Pancreas (tissue), 10 donors: ENCODE data around the gene TCFL5. TPM values are rescaled to one million over a fixed set of nuclear protein-coding genes. Genes with fewer than 3 reads are reported as not detected.
A peak's percentile ranks its signal among the peaks of the same experiment; 100 is the strongest.

ENCODE experiments used
- ATAC-seq, 4 donors: fragments of 200-7000 bp; cut with Tn5 transposase; one replicate each; pipeline versions ENCODE4 v1.8.0 to v1.9.1; 2020; ENCODE audit warnings: mild to moderate bottlenecking in 4 of 4, moderate library complexity in 4 of 4
- DNase-seq, 6 donors: peaks; one replicate each; pipeline ENCODE4 v3.0.0-alpha.2; 2020
- FAIRE-seq: peaks from 2 replicates; lab custom pipeline; 2012; peaks lifted over from hg19 to GRCh38; lab: Jason Lieb, UNC
- H3K27ac ChIP-seq, 4 donors: fragments of 200-600 bp; sonication (generic); 1 replicate in 3 of 4; 2 replicates in 1 of 4; pipeline versions ENCODE4 v1.5.0 to v1.8.0; 2020
- H3K27me3 ChIP-seq, 4 donors: fragments of 200-600 bp; one replicate each; pipeline ENCODE4 v1.8.0; 2021
- H3K36me3 ChIP-seq, 3 donors: fragments of 200-600 bp; sonication (generic) in 1 of 3; one replicate each; pipeline versions ENCODE4 v1.5.0 to v1.8.0; 2020 to 2021
- H3K4me1 ChIP-seq, 3 donors: fragments of 200-600 bp; one replicate each; pipeline ENCODE4 v1.8.0; 2021
- H3K4me3 ChIP-seq, 4 donors: fragments of 200-600 bp; sonication (generic) in 2 of 4; one replicate each; pipeline versions ENCODE4 v1.5.0 to v1.8.0; 2020 to 2021
- H3K9me3 ChIP-seq, 4 donors: fragments of 200-600 bp; one replicate each; pipeline ENCODE4 v1.8.0; 2021
- CTCF ChIP-seq, 4 donors: fragments of 200-600 bp; sonication (generic) in 3 of 4; IDR thresholded peaks; one replicate each; pipeline versions ENCODE4 v1.5.0 to v1.8.0; 2021; ENCODE audit warnings: antibody characterized with exemption in 4 of 4
- WGBS, 2 donors: extraction: QIAGEN DNeasy Blood & Tissue Kit; methylation state at CpG; one replicate each; pipeline ENCODE4 v1.1.7; 2013; 5-methylcytosine and 5-hydroxymethylcytosine counted together
- intact Hi-C, 3 donors: fragments of 100-400 bp; cut with DNase I; formaldehyde crosslinking; loops; one replicate each; pipeline versions ENCODE4 v1.11.1 to v1.14.2; 2022
- polyA plus RNA-seq, 2 donors: library from polyadenylated mRNA; stranded (reverse); fragments of 200-250 nt; gene quantifications; one replicate each; pipeline ENCODE4 v1.2.3, GENCODE V29; 2013
- total RNA-seq, 6 donors: library from RNA; stranded (reverse); fragmentation: NEBNext Ultra II Directional in 4 of 6; extraction: Animal tissue kit (Norgen Biotek cat#: 25700) in 4 of 6; gene quantifications; one replicate each; pipeline versions ENCODE4 v1.2.1 to v1.2.4, GENCODE V29; 2021 to 2023
- donor health status: healthy with polysubstance abuse.
- donor health status: DM: no; HTN: no; CAD: no; lungs with moderate emphysema.
- donor health status: DM: no; HTN: no; CAD: no.
- donor health status: control.
- donor health status: control.
- donor health status: Bipolar disorder and iron deficiency.
- donor health status: DM: yes; HTN: yes; CAD: no.
- donor health status: DM: no; HTN: no; CAD: no.
- donor health status: DM: no; HTN: no; CAD: no.
- donor health status: DM: yes; HTN: yes; CAD: no.

Gene TCFL5
- total and polyA plus RNA-seq, 8 donors, result 2.5 to 4.9 (median 4.0) TPM

GRCh38 chr20:62889411-62889810, 27.8 kb upstream of the TCFL5 start:
- TF ChIP-seq CTCF (IDR thresholded peaks at IDR 0.05), result no peak
- WGBS, 2 donors, result 92 to 95% methylated on average over 8 of the region's 8 CpGs
- ATAC-seq, result no peak
- Histone ChIP-seq H3K27ac (no peak overlapping the region), H3K4me1 (no peaks in the 10 kb centered on the region), H3K4me3 (no peak overlapping the region), H3K27me3 (no peaks in the 10 kb centered on the region), H3K9me3 (no peaks in the 10 kb centered on the region), H3K36me3 (peaks cover 4 to 73% (median 43%) of the 10 kb centered on the region in 3 donors)
- DNase-seq, result peak in 1 of 6 donors; percentile 16
- no peak for FAIRE-seq
- intact Hi-C loops, result loop anchor here in 1 of 3 donors (5.0 kb wide), 1 partner anchor 113 kb away; no protein-coding TSS in a partner anchor

- TF ChIP-seq CTCF (IDR thresholded peaks at IDR 0.05), result no peak
Measured at GRCh38 chr20:62888910-62889309, 27.3 kb upstream of the TCFL5 start.

DNA sequence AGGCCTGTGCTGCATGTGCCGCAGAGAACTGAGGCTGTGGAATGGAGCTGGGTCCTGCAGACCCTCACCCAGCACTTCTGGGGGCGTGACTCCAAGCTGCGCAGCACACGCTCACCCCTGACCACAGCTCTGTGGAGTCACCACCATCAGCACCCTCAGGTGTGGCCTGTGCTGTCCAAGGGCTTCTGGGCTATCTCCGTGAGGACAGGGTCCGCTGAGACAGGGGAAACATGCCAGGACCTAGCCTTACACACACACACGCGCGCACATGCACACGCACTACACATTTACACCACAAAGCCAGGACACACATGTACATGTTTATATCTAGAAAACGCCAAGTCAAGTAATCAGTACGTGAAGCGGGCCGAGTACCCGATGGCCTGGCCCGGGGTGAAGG, 26.8 kb upstream of the TCFL5 start:
- ATAC-seq (no peak), DNase-seq (peak in 1 of 6 donors; percentile 47), FAIRE-seq (no peak)
- Histone ChIP-seq H3K36me3 (peaks cover 4 to 63% (median 36%) of the 10 kb centered on the region in 3 donors), H3K27ac (no peak overlapping the region), H3K9me3 (no peaks in the 10 kb centered on the region), H3K4me3 (no peak overlapping the region), H3K4me1 (no peaks in the 10 kb centered on the region), H3K27me3 (no peaks in the 10 kb centered on the region)
- intact Hi-C loops, result loop anchor here in 1 of 3 donors (5.0 kb wide), 1 partner anchor 114 kb away; no protein-coding TSS in a partner anchor
- no peak for TF ChIP-seq CTCF (IDR thresholded peaks at IDR 0.05)
- 95 to 96% methylated on average over 16 of the region's 16 CpGs for WGBS, 2 donors

More at GRCh38 chr20:62888910-62889309, 27.3 kb upstream of the TCFL5 start:
- H3K36me3 ChIP-seq, result peaks cover 4 to 68% (median 38%) of the 10 kb centered on the region in 3 donors
- H3K27me3 ChIP-seq, result no peaks in the 10 kb centered on the region
- DNase-seq, result no peak
- no peaks in the 10 kb centered on the region for H3K4me1 ChIP-seq
- no peak overlapping the region for H3K27ac ChIP-seq
- ATAC-seq, result no peak
- 95 to 97% methylated on average over 17 of the region's 17 CpGs for WGBS, 2 donors
- intact Hi-C loops, result loop anchor here in 1 of 3 donors (5.0 kb wide), 1 partner anchor 113 kb away; no protein-coding TSS in a partner anchor
- H3K4me3 ChIP-seq, result no peak overlapping the region
- FAIRE-seq, result no peak
- H3K9me3 ChIP-seq, result no peaks in the 10 kb centered on the region

DNA sequence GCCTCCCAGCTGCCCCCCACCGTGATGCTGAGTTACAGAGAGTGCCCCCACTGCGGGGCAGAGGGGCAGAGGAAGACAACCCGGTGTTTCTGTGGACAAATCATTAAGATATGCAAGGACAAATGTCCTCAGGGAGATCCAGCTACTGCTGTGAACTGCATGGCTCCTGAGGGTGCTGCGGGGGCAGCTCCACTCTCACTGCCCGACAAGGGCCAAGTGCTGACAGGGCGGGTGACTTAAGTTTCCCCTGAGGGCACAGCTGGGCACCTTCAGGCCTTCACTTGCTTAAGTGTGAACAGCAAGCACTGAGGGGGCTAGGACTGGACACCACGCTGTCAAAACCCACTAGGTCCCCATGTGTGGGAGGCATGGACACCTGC, 26.2 kb upstream of the TCFL5 start:
- no peak overlapping the region for H3K27ac ChIP-seq
- H3K27me3 ChIP-seq, result no peaks in the 10 kb centered on the region
- ATAC-seq (no peak), FAIRE-seq (no peak), DNase-seq (peak in 1 of 6 donors; percentile 38)
- H3K36me3 ChIP-seq, result peaks cover 4 to 57% (median 36%) of the 10 kb centered on the region in 3 donors
- H3K9me3 ChIP-seq, result no peaks in the 10 kb centered on the region
- H3K4me1 ChIP-seq, result no peaks in the 10 kb centered on the region
- 88 to 90% methylated on average over 7 of the region's 7 CpGs for WGBS, 2 donors
- TF ChIP-seq CTCF (IDR thresholded peaks at IDR 0.05), result no peak
- no peak overlapping the region for H3K4me3 ChIP-seq
- intact Hi-C loops, result loop anchor here in 1 of 3 donors (5.0 kb wide), 1 partner anchor 114 kb away; no protein-coding TSS in a partner anchor

GRCh38 chr20:62887152-62887859, 25.7 kb upstream of the TCFL5 start:
- 59 to 63% methylated on average over 13 of the region's 13 CpGs for WGBS, 2 donors
- Histone ChIP-seq H3K4me1 (no peaks in the 10 kb centered on the region), H3K9me3 (no peaks in the 10 kb centered on the region), H3K4me3 (no peak overlapping the region), H3K27me3 (no peaks in the 10 kb centered on the region), H3K27ac (no peak overlapping the region), H3K36me3 (peaks cover 4 to 52% (median 33%) of the 10 kb centered on the region in 3 donors)
- no peak for FAIRE-seq
- peak in 2 of 4 donors; percentile 51 to 53 for ATAC-seq
- no peak for TF ChIP-seq CTCF (IDR thresholded peaks at IDR 0.05)
- no peak for DNase-seq
- intact Hi-C loops, result loop anchor here in 1 of 3 donors (5.0 kb wide), 1 partner anchor 115 kb away; no protein-coding TSS in a partner anchor
